C4-2B (cell line): Measurements from ENCODE around the gene CELSR1.

ENCODE experiments used
- CTCF ChIP-seq: fragments of 450-650 bp; conservative IDR thresholded peaks from 2 replicates; pipeline ENCODE4 v1.5.1; 2017; ENCODE audit warnings: mild to moderate bottlenecking
- ZFX ChIP-seq: fragments of 450-650 bp; IDR thresholded peaks from 2 replicates; pipeline ENCODE4 v1.6.1; 2017

- TF ChIP-seq CTCF = no peak
- no peak for TF ChIP-seq ZFX
These were observed 177.3 kb downstream of the CELSR1 start for GRCh38 chr22:46360097-46360496.
